Kidney (tissue), 14 donors: Measurements from ENCODE around the gene UBXN2A. TPM values are rescaled to one million over a fixed set of nuclear protein-coding genes. Genes with fewer than 3 reads are reported as not detected.

Source experiments
- DNase-seq, 5 donors: peaks; one replicate each; pipeline ENCODE4 v3.0.0-alpha.2; 2013 to 2020
- FAIRE-seq: peaks from 2 replicates; lab custom pipeline; 2012; peaks lifted over from hg19 to GRCh38; lab: Jason Lieb, UNC
- H3K27ac ChIP-seq, 2 donors: one replicate each; pipeline ENCODE4 v1.7.0; 2013; ENCODE audit warnings: low read depth in 2 of 2, low read length in 2 of 2, inconsistent platforms in 1 of 2
- H3K27me3 ChIP-seq: one replicate; pipeline ENCODE4 v1.7.1; 2013; ENCODE audit warnings: low read length, inconsistent platforms; ENCODE audit not compliant: control insufficient read depth, insufficient read depth
- H3K36me3 ChIP-seq, 3 donors: one replicate each; pipeline versions ENCODE4 v1.7.0 to v1.7.1; 2013; ENCODE audit warnings: low read length in 3 of 3, control low read depth in 1 of 3, inconsistent platforms in 1 of 3; ENCODE audit not compliant: insufficient read depth in 3 of 3, control insufficient read depth in 2 of 3
- H3K4me1 ChIP-seq, 3 donors: one replicate each; pipeline versions ENCODE4 v1.7.0 to v1.7.1; 2013; ENCODE audit warnings: low read length in 3 of 3, inconsistent platforms in 1 of 3, low read depth in 1 of 3; ENCODE audit not compliant: control insufficient read depth in 2 of 3, insufficient read depth in 2 of 3
- H3K4me3 ChIP-seq, 3 donors: one replicate each; pipeline versions ENCODE4 v1.7.0 to v1.8.1; 2013; ENCODE audit warnings: low read length in 3 of 3, control low read depth in 1 of 3, inconsistent platforms in 1 of 3
- H3K9ac ChIP-seq, 3 donors: one replicate each; pipeline versions ENCODE4 v1.7.0 to v1.7.1; 2013; ENCODE audit warnings: low read length in 3 of 3, control low read depth in 1 of 3, inconsistent platforms in 1 of 3
- H3K9me3 ChIP-seq, 3 donors: one replicate each; pipeline versions ENCODE4 v1.7.0 to v1.7.1; 2013; ENCODE audit warnings: low read length in 3 of 3, control low read depth in 1 of 3, inconsistent platforms in 1 of 3; ENCODE audit not compliant: control insufficient read depth in 2 of 3, insufficient read depth in 1 of 3
- CTCF ChIP-seq: IDR thresholded peaks from 3 replicates; pipeline ENCODE4 v1.5.1; 2012; ENCODE audit warnings: mild to moderate bottlenecking, moderate library complexity, borderline replicate concordance; ENCODE audit not compliant: insufficient read depth; ENCODE audit errors: extremely low read depth
- intact Hi-C: fragments of 100-400 bp; cut with DNase I; formaldehyde crosslinking; loops from one replicate; pipeline ENCODE4 v1.11.1; 2022
- polyA plus RNA-seq: library from polyadenylated mRNA; stranded (reverse); fragments of 350-450 nt; fragmentation: Illumina TruSeq; extraction: RNeasy Lipid Tissue Mini Kit (QIAGEN cat#74804); gene quantifications from one replicate; pipeline ENCODE4 v1.2.3, GENCODE V29; 2014; ENCODE audit warnings: low read depth, low replicate concordance; ENCODE audit not compliant: insufficient read depth
- total RNA-seq: library from RNA; stranded (reverse); fragmentation: NEBNext Ultra II Directional; extraction: Animal tissue kit (Norgen Biotek cat#: 25700); gene quantifications from one replicate; pipeline ENCODE4 v1.2.1, GENCODE V29; 2021
- donor health status: control.
- donor health status: control.
- donor health status: control.
- donor health status: control.
- donor health status: control.
- donor health status: DM: yes; HTN: yes; CAD: no.
- donor health status: Normal renal cell carcinoma (clear cell type).

Gene UBXN2A
- total and polyA plus RNA-seq, 2 donors from 2014 or later = 7.9 to 11.9 TPM

GRCh38 chr2:24046599-24046929, 106.3 kb downstream of the UBXN2A start:
- intact Hi-C loops = no loop called here
- H3K27me3 ChIP-seq = no peaks in the 10 kb centered on the region
- H3K9ac ChIP-seq = peak overlapping the region; percentile 62 to 94 (median 77)
- FAIRE-seq = no peak
- peaks cover 0 to 13% (median 8%) of the 10 kb centered on the region in 3 donors for H3K4me1 ChIP-seq
- no peak overlapping the region for H3K27ac ChIP-seq
- H3K36me3 ChIP-seq = no peaks in the 10 kb centered on the region
- TF ChIP-seq CTCF = no peak
- peak in 1 of 5 donors; percentile 1 for DNase-seq
- no peaks in the 10 kb centered on the region for H3K9me3 ChIP-seq
- H3K4me3 ChIP-seq = peak overlapping the region; percentile 86 to 94 (median 93)

- TF ChIP-seq CTCF = no peak
- H3K9me3 ChIP-seq = no peaks in the 10 kb centered on the region
- H3K4me3 ChIP-seq = peak within 1 kb of the TSS; percentile 86 to 94 (median 93)
- intact Hi-C loops = no loop called here
- peak within 1 kb of the TSS in 1 of 2 donors; percentile 60 for H3K27ac ChIP-seq
- H3K36me3 ChIP-seq = no peaks in the 10 kb centered on the region
- no peaks in the 10 kb centered on the region for H3K27me3 ChIP-seq
- H3K4me1 ChIP-seq = peaks cover 0 to 13% (median 8%) of the 10 kb centered on the region in 3 donors
- DNase-seq (peak; percentile 96 to 99 (median 98)), FAIRE-seq (peak; percentile 90)
- peak within 1 kb of the TSS; percentile 62 to 94 (median 77) for H3K9ac ChIP-seq
Observed at GRCh38 chr2:24046930-24047702, 106.9 kb downstream of the UBXN2A start, which contains the start of gene WDCP. Gene WDCP (minus strand): TSS chr2:24047391. CDS start chr2:24039494, 7,897 bp downstream.

- Histone ChIP-seq H3K4me3 (peak overlapping the region; percentile 17 to 94 (median 49)), H3K27ac (no peak overlapping the region), H3K27me3 (no peaks in the 10 kb centered on the region), H3K36me3 (no peaks in the 10 kb centered on the region), H3K4me1 (peaks cover 0 to 13% (median 8%) of the 10 kb centered on the region in 3 donors), H3K9ac (peak overlapping the region in 1 of 3 donors; percentile 28), H3K9me3 (no peaks in the 10 kb centered on the region)
- intact Hi-C loops = no loop called here
- no peak for TF ChIP-seq CTCF
- FAIRE-seq = no peak
- peak in 1 of 5 donors; percentile 6 for DNase-seq
Observed at GRCh38 chr2:24047703-24048033, 107.4 kb downstream of the UBXN2A start.
